HG03457 (cell line): ENCODE results near the gene QSOX1.

Experiments
- ATAC-seq: cut with Tn5 transposase; IDR thresholded peaks from one replicate; pipeline ENCODE4 v1.9.1; 2021; ENCODE audit warnings: moderate number of reproducible peaks; ENCODE audit not compliant: unreplicated experiment

The QSOX1 gene

GRCh38 chr1:180249725-180250498 is 95.2 kb downstream of the QSOX1 start:
- ATAC-seq: no peak

- ATAC-seq: no peak
These were observed 95.8 kb downstream of the QSOX1 start for GRCh38 chr1:180250499-180250770.

DNA sequence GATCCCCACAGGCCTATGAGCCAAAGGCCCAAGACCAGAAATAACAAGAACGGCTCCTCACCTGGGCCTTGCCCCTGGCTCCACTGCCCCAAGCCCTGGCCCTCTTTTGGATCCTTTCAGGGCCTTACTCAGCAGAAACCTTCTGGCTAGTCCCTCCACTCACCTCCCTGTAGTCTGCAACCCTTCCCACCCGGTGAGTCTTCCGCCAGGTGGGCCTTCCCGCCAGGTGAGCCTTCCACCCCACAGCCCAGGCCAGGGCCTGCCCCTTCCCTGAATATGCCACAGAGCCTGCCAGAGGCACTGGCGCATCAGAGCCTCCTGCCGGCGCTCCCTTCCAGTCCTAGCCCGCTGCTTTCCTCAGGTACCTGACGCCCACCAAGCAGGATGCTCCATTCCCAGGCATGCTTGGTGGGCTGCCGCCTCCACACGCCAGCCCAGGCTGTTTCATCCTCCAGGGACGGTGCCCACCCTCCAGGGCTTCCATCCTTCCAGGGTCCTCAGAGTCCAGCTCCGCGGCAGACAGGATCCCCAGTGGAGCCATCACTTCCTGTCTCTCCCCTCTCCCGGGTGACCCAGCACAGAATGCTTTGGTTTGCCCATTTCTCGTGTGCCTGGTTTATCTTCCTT is 96.3 kb downstream of the QSOX1 start:
- ATAC-seq: no peak

GRCh38 chr1:180251526-180252305 is 97.0 kb downstream of the QSOX1 start:
- ATAC-seq: no peak

DNA sequence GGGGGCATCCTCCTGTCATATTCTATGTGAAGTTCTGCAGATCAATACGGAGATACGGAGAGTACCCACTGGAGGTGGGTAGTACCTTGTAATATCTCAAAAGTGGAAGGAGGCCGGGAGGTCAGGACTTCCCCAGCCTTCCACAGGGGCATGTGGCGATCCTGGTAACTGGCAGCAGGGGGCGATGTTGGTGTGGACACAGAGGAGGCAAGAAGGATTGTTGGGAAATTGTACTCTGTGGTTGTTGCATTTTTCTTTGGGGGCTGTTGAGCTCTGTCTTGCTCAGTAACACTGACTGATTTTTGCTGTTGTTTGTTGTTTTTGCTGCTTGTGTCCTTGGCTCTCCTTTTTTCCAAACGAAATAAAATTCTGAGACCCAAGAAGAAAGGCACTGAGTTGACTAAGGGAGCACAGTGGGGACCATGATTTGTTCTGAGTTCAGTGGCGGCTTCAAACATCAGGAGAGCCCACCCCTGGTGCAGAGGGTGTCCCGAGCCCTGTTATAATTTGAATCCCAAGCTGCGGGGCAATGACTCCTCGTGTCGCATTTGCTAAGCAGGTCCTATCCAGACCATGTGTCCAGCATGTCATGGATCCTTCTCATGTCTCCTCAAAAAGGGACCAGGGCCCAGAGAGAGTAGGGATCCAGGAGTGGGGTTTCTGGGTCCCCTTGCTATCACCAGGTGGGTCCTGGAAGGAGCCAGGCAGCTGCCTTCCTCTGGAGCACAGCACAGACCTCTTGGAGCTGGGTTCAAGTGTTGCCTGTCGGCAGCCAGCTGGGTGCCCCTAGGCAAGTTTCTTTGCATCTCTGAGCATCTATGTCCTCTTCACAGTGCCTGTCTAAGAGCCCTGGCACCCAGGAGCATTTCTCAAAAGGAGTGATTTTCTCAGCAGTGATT is 98.2 kb downstream of the QSOX1 start:
- ATAC-seq: peak; percentile 61
